GM20431 (cell line): Measurements from ENCODE around the gene CERT1.

Source experiments
- in situ Hi-C: fragments of 300-500 bp; cut with MseI, MboI; formaldehyde crosslinking; loops from one replicate; pipeline ENCODE4 v1.15.0; 2020; ENCODE audit warnings: low sequenced_read_pairs; ENCODE audit not compliant: unreplicated experiment

Gene CERT1

GRCh38 chr5:75414241-75414640, 97.2 kb downstream of the CERT1 start:
- in situ Hi-C loops, result no loop called here

- in situ Hi-C loops, result no loop called here
These were observed 99.1 kb downstream of the CERT1 start for GRCh38 chr5:75412111-75412990.

DNA sequence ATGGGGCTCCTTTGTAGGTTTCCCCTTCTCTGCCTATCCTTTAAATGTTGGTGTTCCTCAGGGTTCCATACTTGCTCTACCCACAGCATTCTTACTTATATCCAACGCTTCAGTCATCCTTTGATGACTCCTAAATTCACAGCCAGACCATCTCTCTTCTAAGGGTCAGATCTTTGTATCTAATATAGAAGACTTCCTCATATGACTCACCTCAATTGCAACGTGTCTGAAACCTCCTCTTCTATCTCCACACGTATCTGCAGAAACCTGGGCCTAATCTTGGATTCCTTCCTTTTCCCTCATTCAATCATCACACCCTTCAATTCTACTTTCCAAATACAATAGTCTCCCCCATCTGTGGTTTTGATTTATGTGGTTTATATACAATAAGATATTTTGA, 106.1 kb downstream of the CERT1 start:
- in situ Hi-C loops, result no loop called here

DNA sequence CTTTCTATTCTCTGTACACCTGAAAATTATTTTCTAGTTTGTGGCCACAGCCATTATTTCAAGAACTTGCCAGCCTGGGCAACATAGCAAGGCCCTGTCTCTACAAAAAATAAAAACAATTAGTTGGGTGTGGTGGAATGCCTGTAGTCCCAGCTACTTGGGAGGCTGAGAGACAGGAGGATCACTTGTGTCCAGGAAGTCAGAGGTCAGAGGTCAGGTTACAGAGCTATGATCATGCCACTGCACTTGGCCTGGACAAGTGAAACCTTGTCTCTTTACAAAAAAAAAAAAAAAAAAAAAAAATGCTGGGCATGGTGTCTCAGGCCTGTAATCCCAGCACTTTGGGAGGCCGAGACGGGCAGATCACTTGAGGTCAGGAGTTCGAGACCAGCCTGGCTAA, 116.2 kb downstream of the CERT1 start:
- in situ Hi-C loops, result no loop called here

GRCh38 chr5:75389430-75389829, 122.0 kb downstream of the CERT1 start:
- in situ Hi-C loops, result no loop called here

DNA sequence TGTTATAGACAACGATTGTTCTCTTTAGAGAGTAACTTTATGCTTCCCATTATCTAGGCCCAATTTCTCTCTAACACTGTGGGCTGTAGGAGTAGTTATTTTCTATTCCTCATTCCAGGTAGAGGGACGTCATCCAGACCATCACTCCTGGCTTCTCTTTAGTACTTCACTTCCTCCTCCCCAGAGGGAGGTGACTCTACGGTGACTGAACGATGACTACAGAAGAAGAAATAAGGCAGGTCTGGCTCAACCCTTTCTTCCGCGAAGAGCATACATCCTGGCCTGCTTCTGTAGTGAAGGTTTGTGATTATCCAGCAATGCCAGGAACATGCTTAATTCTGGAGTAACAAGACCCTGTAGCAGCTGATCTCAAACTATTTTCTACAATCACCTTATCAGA, 123.6 kb downstream of the CERT1 start:
- in situ Hi-C loops, result no loop called here

DNA sequence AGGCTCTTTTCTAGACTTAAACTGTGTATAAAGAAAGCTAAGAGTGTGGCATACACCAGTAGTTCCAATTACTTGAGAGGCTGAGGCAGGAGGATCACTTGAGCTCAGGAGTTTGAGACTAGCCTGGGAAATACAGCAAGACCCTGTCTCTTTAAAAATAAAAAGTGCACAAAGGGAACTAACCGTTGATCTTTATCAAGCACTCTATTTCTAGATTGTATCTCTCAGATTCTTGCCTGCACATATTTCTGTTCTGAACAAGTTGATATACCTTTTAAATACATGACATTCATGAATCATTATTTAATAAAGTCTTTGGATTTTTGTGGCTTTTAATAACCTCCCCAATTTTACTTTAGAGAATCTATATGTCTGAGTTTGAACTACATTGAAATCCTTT, 127.2 kb downstream of the CERT1 start:
- in situ Hi-C loops, result no loop called here

DNA sequence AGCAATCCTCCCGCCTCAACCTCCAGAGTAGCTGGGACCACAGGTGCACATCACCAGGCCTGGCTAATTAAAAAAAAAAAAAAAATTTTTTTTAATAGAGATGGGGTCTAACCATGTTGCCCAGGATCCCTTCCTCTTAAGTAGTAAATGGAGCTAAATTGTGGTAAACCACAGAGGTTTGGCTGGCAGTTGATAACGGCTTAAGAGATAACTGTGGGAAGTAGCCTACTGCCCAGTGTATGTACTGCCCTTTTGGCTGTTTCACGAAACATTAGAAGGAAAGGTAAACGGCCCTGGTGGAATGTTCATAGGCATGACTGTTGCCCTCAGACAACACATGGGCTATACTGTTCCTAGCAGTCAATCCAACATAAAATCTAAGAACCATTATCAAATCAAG, 130.0 kb downstream of the CERT1 start:
- in situ Hi-C loops, result no loop called here

GRCh38 chr5:75380099-75380498, 131.3 kb downstream of the CERT1 start:
- in situ Hi-C loops, result no loop called here

GRCh38 chr5:75375414-75375813, 136.0 kb downstream of the CERT1 start:
- in situ Hi-C loops, result no loop called here

DNA sequence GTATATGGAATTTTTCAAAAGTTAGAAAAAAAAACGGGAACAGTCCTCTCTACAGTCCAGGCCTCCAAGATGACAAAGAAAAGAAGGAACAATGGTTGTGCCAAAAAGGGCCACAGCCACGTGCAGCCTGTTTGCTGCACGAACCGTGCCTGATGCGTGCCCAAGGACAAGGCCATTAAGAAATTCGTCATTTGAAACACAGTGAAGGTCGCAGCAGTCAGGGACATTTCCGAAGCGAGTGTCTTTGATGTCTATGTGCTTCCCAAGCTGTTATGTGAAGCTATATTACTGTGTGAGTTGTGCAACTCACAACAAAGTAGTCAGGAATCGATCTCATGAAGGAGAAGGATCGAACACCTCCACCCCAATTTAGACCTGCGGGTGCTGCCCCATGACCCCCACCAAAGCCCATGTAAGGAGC, 137.0 kb downstream of the CERT1 start:
- in situ Hi-C loops, result loop anchor here (25.0 kb wide), 1 partner anchor 313 kb away; no protein-coding TSS in a partner anchor

DNA sequence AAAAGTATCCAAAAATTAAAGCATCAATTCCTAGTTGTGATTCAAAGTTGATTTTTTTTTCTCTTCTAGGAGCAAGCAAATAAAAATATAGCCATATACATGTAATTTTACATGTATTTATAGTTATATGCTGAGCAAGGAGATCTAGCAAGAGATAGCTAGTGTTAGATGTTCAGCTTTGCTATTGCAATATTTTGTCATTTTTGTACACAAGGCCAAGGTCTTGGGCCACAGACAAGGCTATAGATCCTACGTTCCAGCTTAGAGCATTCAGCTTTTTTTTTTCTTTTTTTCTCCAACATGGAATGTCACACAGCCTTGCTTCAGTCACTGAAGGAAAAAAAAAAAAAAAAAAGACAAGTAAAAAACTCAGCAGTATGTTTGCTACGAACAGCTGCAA, 137.6 kb downstream of the CERT1 start:
- in situ Hi-C loops, result loop anchor here (25.0 kb wide), 1 partner anchor 313 kb away; no protein-coding TSS in a partner anchor

DNA sequence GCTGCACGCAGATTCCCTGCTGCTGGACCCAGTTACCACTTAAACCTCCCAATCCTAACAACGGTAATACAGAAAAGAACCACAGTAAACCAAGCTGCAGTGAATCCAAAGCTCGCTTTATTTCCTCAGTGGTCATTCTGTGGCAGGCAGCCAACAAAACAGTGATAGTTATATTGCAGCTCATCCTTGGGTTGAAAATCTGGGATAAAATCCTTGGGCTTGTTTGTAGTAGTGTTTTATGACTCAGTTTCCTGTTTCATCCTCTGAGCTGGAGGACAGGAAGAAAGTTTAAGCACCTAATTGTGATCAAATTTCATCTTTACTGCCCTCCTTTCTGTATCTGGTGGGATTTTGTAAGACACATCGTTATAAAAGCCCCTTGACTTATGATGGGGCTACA, 143.0 kb downstream of the CERT1 start:
- in situ Hi-C loops, result loop anchor here (25.0 kb wide), 1 partner anchor 319 kb away; no protein-coding TSS in a partner anchor

- in situ Hi-C loops, result loop anchor here (25.0 kb wide), 1 partner anchor 320 kb away; no protein-coding TSS in a partner anchor
These were observed 144.0 kb downstream of the CERT1 start for GRCh38 chr5:75367401-75367800.

GRCh38 chr5:75366787-75367186, 144.6 kb downstream of the CERT1 start:
- in situ Hi-C loops, result loop anchor here (25.0 kb wide), 1 partner anchor 321 kb away; no protein-coding TSS in a partner anchor

- in situ Hi-C loops, result loop anchor here (25.0 kb wide), 1 partner anchor 322 kb away; no protein-coding TSS in a partner anchor
These were observed 145.7 kb downstream of the CERT1 start for GRCh38 chr5:75365740-75366139.

DNA sequence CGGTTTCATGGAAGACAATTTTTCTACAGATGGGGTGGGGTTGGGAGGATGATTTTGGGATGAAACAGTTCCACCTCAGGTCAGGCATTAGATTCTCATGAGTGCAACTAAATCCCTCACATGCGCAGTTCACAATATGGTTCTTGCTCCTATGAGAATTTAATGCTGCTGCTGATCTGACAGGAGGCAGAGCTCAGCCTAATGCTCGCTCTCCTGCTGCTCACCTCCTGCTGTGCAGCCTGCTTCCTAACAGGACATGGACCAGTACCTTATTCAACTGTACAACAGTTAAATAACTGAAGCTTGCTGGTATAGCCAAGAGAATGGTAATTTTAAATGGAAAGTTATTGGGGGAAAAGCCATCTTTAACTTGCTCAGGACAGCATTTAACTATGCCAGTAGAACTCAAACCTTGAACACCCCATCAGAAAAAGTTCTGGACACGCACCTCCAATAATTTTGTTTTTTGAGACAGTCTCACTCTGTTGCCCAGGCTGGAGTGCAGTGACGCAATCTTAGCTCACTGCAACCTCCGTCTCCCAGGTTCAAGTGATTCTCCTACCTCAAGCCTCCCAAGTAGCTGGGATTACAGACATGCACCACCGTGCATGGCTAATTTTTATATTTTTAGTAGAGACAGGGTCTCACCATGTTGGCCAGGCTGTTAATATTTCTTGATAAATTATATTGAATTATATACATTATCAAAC, 146.7 kb downstream of the CERT1 start:
- in situ Hi-C loops, result loop anchor here (25.0 kb wide), 1 partner anchor 323 kb away; no protein-coding TSS in a partner anchor

DNA sequence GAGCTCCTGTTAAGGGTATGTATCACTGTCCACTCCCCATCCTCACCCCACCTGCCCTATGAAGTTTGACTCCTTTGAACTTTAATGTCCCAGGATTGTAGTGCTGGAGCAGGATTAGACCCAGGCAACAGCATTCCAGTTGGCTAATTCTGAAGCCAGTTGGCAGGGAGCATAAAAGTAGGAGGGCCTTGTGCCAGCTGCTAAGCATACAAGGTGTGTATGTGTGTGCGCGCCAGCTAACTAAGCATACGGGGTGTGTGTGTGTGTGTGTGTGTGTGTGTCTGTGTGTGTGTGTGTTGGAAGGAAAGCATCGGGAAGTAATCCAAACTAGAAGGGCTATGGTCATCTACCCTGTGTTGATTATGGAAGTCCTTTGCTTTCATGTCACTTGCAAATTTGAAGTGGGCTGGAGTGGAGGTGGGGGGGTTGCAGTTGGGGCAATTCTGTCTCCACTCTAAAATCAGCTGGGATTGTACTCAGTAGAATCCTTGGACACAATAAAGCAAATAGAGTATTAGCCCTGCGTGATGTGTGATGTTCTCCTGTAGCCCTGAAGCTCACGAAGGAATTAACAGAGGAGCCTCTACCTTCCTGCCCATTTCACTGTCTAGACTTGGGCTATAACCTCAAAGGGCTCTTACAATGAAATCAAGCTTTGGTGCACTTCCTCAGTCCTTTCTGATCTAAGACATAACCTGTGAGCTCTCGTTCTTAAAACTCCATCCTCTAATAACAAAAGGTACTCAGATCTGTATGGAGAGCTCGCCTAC, 147.5 kb downstream of the CERT1 start:
- in situ Hi-C loops, result loop anchor here (25.0 kb wide), 1 partner anchor 323 kb away; no protein-coding TSS in a partner anchor

DNA sequence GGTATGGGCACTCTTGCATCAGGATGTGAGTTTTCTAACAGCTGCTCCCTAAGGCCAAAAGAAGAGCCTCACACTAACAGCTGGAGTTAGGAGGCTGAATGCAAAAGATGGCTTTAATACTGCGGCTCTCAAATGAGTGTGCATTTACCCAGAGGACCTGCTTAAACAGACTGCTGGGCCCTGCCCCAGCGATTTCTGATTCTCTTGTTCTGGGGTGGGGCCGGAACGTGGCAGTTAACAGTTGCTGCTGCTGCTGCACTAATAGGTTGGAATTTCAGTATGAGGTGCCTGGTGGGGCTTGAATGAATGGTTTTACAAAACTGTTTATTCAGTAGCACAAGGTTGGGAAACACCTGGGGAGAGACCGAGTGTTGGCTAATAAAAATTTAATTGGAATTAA, 148.3 kb downstream of the CERT1 start:
- in situ Hi-C loops, result loop anchor here (25.0 kb wide), 1 partner anchor 324 kb away; no protein-coding TSS in a partner anchor

DNA sequence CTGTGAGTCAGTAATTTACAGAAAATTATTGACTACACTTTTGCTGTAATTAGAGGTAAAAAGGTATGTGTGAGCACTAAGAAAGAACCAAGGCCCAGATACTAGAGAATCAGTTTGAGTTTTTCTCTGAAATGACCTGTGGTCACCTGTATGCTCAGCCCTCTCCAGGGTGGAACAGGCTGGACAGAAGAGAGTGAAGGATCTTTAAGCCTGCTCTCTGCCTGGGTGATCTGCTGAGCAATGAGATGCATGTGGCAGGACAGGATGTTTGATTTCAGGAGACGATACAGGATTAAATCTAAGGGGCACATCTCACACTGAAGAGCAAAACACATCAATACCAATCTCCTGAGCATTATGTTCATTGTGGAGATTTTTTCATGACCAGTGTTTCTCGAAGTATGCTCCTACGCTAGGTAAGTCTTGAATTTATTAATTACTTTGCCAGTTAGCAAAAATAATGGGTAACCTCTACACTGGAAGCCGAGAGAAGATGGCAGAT, 148.9 kb downstream of the CERT1 start:
- in situ Hi-C loops, result loop anchor here (25.0 kb wide), 1 partner anchor 325 kb away; no protein-coding TSS in a partner anchor
